Neutrophil (primary cell): ENCODE measurements around the gene ELF1.
"Not testable (repeated sequence)": the region's sequence is repeated elsewhere in the genome, so short reads cannot be mapped to it uniquely, and the experiment has no call there.

ENCODE experiments used
- H3K27ac ChIP-seq: fragments of 200-600 bp; sonication (generic); 2 replicates; pipeline ENCODE4 v1.5.1; 2016; ENCODE audit warnings: mild to moderate bottlenecking, moderate library complexity
- H3K27me3 ChIP-seq: fragments of 200-600 bp; sonication (generic); 2 replicates; pipeline ENCODE4 v1.6.0; 2016; ENCODE audit warnings: mild to moderate bottlenecking
- H3K36me3 ChIP-seq: fragments of 200-600 bp; sonication (generic); 2 replicates; pipeline ENCODE4 v1.5.1; 2017
- H3K4me1 ChIP-seq, 2 experiments: fragments of 200-600 bp in 1 of 2; sonication (generic) in 1 of 2; 1 replicate in 1 of 2; 2 replicates in 1 of 2; pipeline versions ENCODE4 v1.5.1 to v1.6.1; 2013 to 2016; ENCODE audit warnings: low read depth in 1 of 2, low read length in 1 of 2, mild to moderate bottlenecking in 1 of 2, moderate library complexity in 1 of 2; ENCODE audit not compliant: control insufficient read depth in 1 of 2, insufficient read depth in 1 of 2
- H3K4me3 ChIP-seq, 2 experiments: fragments of 200-600 bp in 1 of 2; sonication (generic) in 1 of 2; 1 replicate in 1 of 2; 2 replicates in 1 of 2; pipeline ENCODE4 v1.5.1; 2013 to 2016; ENCODE audit warnings: low read depth in 1 of 2, low read length in 1 of 2, mild to moderate bottlenecking in 1 of 2, moderate library complexity in 1 of 2
- H3K9me3 ChIP-seq: fragments of 200-600 bp; sonication (generic); 2 replicates; pipeline ENCODE4 v1.5.1; 2016
- CTCF ChIP-seq: fragments of 200-600 bp; sonication (generic); IDR thresholded peaks from 2 replicates; pipeline ENCODE4 v1.5.1; 2016; ENCODE audit warnings: antibody characterized with exemption

Gene ELF1

DNA sequence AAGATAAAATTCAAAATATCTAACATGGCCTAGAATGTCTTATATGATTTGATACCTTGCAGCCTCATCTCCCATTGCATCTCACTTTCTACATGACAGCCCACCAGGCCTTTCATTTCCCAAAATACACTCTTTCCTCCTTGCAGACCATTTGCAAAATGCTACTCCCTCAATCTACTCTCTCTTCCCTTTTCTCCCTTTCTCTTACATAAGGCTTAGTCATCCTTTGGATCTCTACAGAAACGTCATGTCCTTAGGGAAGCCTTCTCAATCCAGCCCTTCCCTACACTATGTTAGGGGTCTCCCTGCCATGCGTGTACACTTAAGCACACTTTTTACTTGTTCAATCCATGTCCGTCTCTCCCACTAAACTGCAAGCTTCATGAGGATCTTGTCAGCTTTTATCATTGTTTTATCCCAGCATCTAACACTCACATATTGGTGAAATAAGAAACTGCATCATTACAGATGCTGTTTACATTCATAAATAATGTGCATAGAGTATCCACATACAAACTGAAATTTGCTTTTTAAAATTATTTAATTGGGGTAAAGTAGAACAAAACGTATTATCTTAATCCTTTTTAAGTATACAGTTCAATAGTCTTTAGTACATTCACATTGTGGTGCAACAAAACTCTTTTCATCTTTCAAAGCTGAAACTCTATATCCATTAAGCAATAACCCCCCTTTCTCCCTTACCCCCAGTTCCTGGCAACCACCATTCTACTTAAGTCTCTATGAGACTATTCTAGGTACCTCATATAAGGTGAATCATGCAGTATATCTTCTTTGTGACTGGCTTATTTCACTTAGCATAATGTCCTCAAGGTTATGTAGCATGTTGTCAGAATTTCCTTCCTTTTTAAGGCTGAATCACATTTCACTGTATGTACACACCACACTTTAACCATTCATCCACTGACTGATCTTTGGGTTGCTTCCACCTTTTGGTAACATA, 30.6 kb upstream of the ELF1 start:
- Histone ChIP-seq H3K4me1 (peaks cover 48 to 55% of the 10 kb centered on the region in 2 experiments), H3K36me3 (no peaks in the 10 kb centered on the region), H3K27ac (peak overlapping the region; percentile 72), H3K9me3 (no peaks in the 10 kb centered on the region), H3K27me3 (no peaks in the 10 kb centered on the region), H3K4me3 (peak overlapping the region in 1 of 2 experiments; percentile 12)
- TF ChIP-seq CTCF: no peak

DNA sequence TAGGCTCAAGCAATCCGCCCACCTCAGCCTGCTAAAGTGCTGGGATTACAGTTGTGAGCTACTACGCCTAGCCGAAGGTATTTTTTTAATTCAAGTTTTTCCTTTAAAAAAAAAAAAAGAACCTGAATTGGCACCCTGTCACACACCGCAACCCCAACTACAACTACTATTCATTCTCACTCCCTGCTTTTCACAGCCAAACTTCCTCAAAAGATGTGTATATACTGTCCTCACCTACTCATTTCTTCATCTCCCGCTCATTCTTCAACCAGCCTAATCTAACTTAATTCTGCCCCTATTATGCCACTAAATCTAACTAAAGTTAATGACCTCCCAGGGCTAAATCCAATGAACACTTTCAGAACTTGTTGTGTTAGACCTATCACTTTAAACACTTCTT, 29.5 kb upstream of the ELF1 start:
- no peaks in the 10 kb centered on the region for H3K36me3 ChIP-seq
- peaks cover 39 to 44% of the 10 kb centered on the region in 2 experiments for H3K4me1 ChIP-seq
- H3K4me3 ChIP-seq: no peak overlapping the region
- H3K27me3 ChIP-seq: no peaks in the 10 kb centered on the region
- peak overlapping the region; percentile 72 for H3K27ac ChIP-seq
- TF ChIP-seq CTCF: no peak
- no peaks in the 10 kb centered on the region for H3K9me3 ChIP-seq

GRCh38 chr13:41042419-41042818, 23.3 kb upstream of the ELF1 start:
- H3K27me3 ChIP-seq, H3K36me3 ChIP-seq, H3K9me3 ChIP-seq, H3K27ac ChIP-seq, H3K4me3 ChIP-seq, H3K4me1 ChIP-seq: not testable (repeated sequence)

GRCh38 chr13:41040584-41041334, 21.6 kb upstream of the ELF1 start:
- TF ChIP-seq CTCF: no peak

GRCh38 chr13:41039746-41040145, 20.6 kb upstream of the ELF1 start:
- H3K36me3 ChIP-seq: no peaks in the 10 kb centered on the region
- H3K9me3 ChIP-seq: no peaks in the 10 kb centered on the region
- no peak overlapping the region for H3K4me3 ChIP-seq
- no peaks in the 10 kb centered on the region for H3K27me3 ChIP-seq
- no peak for TF ChIP-seq CTCF
- no peak overlapping the region for H3K27ac ChIP-seq
- H3K4me1 ChIP-seq: peaks cover 4 to 5% of the 10 kb centered on the region in 2 experiments

More at GRCh38 chr13:41040584-41041334, 21.6 kb upstream of the ELF1 start:
- Histone ChIP-seq H3K27me3 (no peaks in the 10 kb centered on the region), H3K4me3 (no peak overlapping the region), H3K4me1 (no peaks in the 10 kb centered on the region), H3K27ac (no peak overlapping the region), H3K9me3 (no peaks in the 10 kb centered on the region), H3K36me3 (no peaks in the 10 kb centered on the region)

GRCh38 chr13:41036557-41036956, 17.4 kb upstream of the ELF1 start:
- H3K36me3 ChIP-seq, H3K9me3 ChIP-seq, H3K27ac ChIP-seq, H3K4me3 ChIP-seq, H3K27me3 ChIP-seq: not testable (repeated sequence)
- peaks cover 12 to 19% of the 10 kb centered on the region in 2 experiments for H3K4me1 ChIP-seq
